ENCODE data around the gene HP1BP3.
A peak's percentile ranks its signal among the peaks of the same experiment; 100 is the strongest.

Gene HP1BP3

DNA sequence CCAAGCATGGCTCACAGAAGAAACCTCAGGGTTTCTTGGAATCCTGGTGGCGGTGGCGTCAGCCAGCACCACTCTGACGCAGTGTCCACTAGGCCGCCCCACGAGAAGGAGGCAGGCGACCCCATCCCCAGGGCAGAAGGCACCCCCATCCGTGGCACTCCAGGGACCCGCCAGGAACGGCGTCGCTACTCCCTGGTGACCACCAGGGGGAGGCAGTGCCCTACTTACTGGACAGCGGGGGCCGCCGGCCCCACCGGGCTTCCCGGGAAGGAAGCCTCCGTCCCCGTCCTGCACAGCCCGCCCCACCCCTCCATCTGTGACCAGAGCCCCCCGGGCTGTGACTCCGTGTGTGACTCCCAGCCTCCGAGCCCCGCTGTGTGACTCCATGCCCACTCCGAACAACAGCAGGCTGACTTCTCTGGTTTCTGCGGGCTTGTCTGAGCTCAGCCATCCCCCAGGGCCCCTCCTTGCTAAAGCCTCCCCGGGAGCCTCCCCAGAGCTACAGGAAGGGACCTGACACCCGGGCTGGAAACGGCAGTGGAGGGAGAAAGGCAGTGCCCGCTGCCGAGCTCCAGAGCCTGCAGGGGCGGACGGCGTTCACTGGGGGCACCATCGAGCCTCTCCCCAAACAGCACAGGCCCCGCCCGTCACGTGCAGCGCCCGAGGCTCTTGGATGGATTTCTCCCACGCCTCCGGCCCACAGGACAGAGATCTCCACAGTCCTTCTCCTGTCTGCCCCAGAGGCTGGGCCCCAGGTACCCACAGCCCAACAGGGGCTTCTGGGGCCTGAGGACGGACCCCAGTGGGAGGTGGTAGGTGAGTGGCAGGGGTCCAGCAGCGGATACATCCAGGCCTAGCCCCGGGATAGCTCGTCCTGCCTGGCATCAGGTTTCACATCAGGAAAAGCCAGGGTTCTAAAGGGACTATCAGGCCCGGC, 90.4 kb downstream of the HP1BP3 start:
- Histone ChIP-seq H3K9me3 (ENCODE audit: control insufficient read depth, insufficient read depth, low read length) (no peaks in the 10 kb centered on the region), H3K27ac (ENCODE audit: low read depth, low read length) (no peak overlapping the region), H3K4me3 (ENCODE audit: low read length) (peak overlapping the region; percentile 81), H3K9me2 (replicated peaks; ENCODE audit: control insufficient read depth, low read length) (no peaks in the 10 kb centered on the region), H3K27me3 (ENCODE audit: control insufficient read depth, low read length) (no peaks in the 10 kb centered on the region), H4K20me1 (ENCODE audit: control insufficient read depth, insufficient read depth, low read depth, low read length) (no peaks in the 10 kb centered on the region), H3K4me1 (ENCODE audit: control insufficient read depth, low read length) (peaks cover 7% of the 10 kb centered on the region), H3K36me3 (ENCODE audit: control insufficient read depth, low read length) (no peaks in the 10 kb centered on the region), H3F3A (ENCODE audit: control insufficient read depth, insufficient read depth) (no peaks in the 10 kb centered on the region), H3K79me2 (ENCODE audit: control insufficient read depth, low read length) (no peaks in the 10 kb centered on the region), H3K4me2 (ENCODE audit: low read length) (peak overlapping the region; percentile 94)
- TF ChIP-seq, protein P1, sequence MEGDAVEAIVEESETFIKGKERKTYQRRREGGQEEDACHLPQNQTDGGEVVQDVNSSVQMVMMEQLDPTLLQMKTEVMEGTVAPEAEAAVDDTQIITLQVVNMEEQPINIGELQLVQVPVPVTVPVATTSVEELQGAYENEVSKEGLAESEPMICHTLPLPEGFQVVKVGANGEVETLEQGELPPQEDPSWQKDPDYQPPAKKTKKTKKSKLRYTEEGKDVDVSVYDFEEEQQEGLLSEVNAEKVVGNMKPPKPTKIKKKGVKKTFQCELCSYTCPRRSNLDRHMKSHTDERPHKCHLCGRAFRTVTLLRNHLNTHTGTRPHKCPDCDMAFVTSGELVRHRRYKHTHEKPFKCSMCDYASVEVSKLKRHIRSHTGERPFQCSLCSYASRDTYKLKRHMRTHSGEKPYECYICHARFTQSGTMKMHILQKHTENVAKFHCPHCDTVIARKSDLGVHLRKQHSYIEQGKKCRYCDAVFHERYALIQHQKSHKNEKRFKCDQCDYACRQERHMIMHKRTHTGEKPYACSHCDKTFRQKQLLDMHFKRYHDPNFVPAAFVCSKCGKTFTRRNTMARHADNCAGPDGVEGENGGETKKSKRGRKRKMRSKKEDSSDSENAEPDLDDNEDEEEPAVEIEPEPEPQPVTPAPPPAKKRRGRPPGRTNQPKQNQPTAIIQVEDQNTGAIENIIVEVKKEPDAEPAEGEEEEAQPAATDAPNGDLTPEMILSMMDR (IDR thresholded peaks at IDR 0.05; ENCODE audit: low read depth, low read length, poor library complexity, severe bottlenecking): peak; percentile 92
- no peak for TF ChIP-seq EZH2phosphoT487 (IDR thresholded peaks at IDR 0.05; ENCODE audit: borderline replicate concordance, low read length)

DNA sequence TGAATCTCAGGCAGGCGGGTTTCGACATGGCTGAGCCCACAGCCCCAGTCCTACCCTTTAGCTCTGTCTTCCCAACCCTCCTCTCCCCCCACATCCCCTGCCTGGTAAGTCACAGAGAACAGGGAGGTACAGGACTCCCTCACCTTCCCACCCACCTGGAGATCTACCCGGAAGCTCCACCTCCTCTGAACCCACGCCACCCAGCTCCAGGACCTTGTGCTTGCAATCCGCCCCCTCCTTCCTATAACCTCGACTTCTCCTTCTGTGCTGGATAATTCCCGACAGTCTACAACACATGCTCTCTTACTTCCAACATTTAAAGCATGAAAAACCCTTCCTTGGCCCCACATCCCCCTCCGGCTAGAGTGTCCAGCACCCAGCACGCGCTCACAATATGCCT, 91.6 kb downstream of the HP1BP3 start:
- Histone ChIP-seq H3K27ac (ENCODE audit: low read depth, low read length) (no peak overlapping the region), H3K4me1 (ENCODE audit: control insufficient read depth, low read length) (peaks cover 7% of the 10 kb centered on the region), H3K4me2 (ENCODE audit: low read length) (no peak overlapping the region), H3K4me3 (ENCODE audit: low read length) (no peak overlapping the region), H4K20me1 (ENCODE audit: control insufficient read depth, insufficient read depth, low read depth, low read length) (no peaks in the 10 kb centered on the region), H3K27me3 (ENCODE audit: control insufficient read depth, low read length) (no peaks in the 10 kb centered on the region), H3K9me3 (ENCODE audit: control insufficient read depth, insufficient read depth, low read length) (no peaks in the 10 kb centered on the region), H3K9me2 (replicated peaks; ENCODE audit: control insufficient read depth, low read length) (no peaks in the 10 kb centered on the region), H3F3A (ENCODE audit: control insufficient read depth, insufficient read depth) (no peaks in the 10 kb centered on the region), H3K79me2 (ENCODE audit: control insufficient read depth, low read length) (no peaks in the 10 kb centered on the region), H3K36me3 (ENCODE audit: control insufficient read depth, low read length) (no peaks in the 10 kb centered on the region)
- TF ChIP-seq, protein P1 (IDR thresholded peaks at IDR 0.05; ENCODE audit: low read depth, low read length, poor library complexity, severe bottlenecking): no peak
- no peak for TF ChIP-seq EZH2phosphoT487 (IDR thresholded peaks at IDR 0.05; ENCODE audit: borderline replicate concordance, low read length)

DNA sequence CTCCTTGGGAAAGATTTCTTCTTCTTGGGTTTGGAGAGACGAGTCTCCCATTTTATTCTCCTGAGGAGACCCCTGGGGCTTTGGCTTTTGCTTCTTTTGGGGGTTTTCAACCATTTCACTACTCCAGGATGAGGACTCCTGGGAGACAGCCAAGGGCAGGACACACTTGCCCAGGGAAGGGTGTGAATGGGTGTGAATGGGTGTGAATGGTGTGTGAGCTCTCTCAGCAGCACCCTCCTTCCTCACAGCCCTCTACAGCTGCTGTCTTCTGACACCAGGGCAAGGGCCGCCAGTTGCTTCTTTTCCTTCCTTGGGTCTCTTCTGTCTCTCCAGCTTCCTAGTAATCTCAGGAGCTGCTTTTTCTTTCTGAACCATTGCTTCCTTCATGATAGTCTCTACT, 93.5 kb downstream of the HP1BP3 start:
- H3K4me2 ChIP-seq (ENCODE audit: low read length): no peak overlapping the region

More for the DNA sequence above, 93.5 kb downstream of the HP1BP3 start:
- no peaks in the 10 kb centered on the region for H3F3A ChIP-seq (ENCODE audit: control insufficient read depth, insufficient read depth)
- TF ChIP-seq, protein P1 (IDR thresholded peaks at IDR 0.05; ENCODE audit: low read depth, low read length, poor library complexity, severe bottlenecking): no peak
- no peak for TF ChIP-seq EZH2phosphoT487 (IDR thresholded peaks at IDR 0.05; ENCODE audit: borderline replicate concordance, low read length)
- no peak overlapping the region for H3K4me3 ChIP-seq (ENCODE audit: low read length)
- no peaks in the 10 kb centered on the region for H3K79me2 ChIP-seq (ENCODE audit: control insufficient read depth, low read length)
- no peaks in the 10 kb centered on the region for H3K9me2 ChIP-seq (replicated peaks; ENCODE audit: control insufficient read depth, low read length)
- H3K36me3 ChIP-seq (ENCODE audit: control insufficient read depth, low read length): no peaks in the 10 kb centered on the region
- H3K27me3 ChIP-seq (ENCODE audit: control insufficient read depth, low read length): no peaks in the 10 kb centered on the region
- no peaks in the 10 kb centered on the region for H4K20me1 ChIP-seq (ENCODE audit: control insufficient read depth, insufficient read depth, low read depth, low read length)
- H3K27ac ChIP-seq (ENCODE audit: low read depth, low read length): no peak overlapping the region
- peaks cover 7% of the 10 kb centered on the region for H3K4me1 ChIP-seq (ENCODE audit: control insufficient read depth, low read length)
- H3K9me3 ChIP-seq (ENCODE audit: control insufficient read depth, insufficient read depth, low read length): no peaks in the 10 kb centered on the region

Data from DOHH2 (cell line).